HTERT RPE-1 (cell line): ENCODE results near the gene RXRA.

Experiments
- in situ Hi-C: fragments of 300-500 bp; cut with MboI; formaldehyde crosslinking; loops from 4 replicates; pipeline ENCODE4 v1.14.3; 2020; ENCODE audit warnings: low sequenced_read_pairs

The RXRA gene

GRCh38 chr9:134484479-134484878 is 158.2 kb downstream of the RXRA start:
- in situ Hi-C loops: no loop called here

GRCh38 chr9:134485653-134486052 is 159.4 kb downstream of the RXRA start:
- in situ Hi-C loops: no loop called here

GRCh38 chr9:134486143-134486591 is 159.9 kb downstream of the RXRA start:
- in situ Hi-C loops: no loop called here

- in situ Hi-C loops: no loop called here
These were observed 160.3 kb downstream of the RXRA start for GRCh38 chr9:134486596-134486995.
